HG02610 (cell line): ENCODE data around the gene SLC25A31.

Experiments used
- ATAC-seq: cut with Tn5 transposase; IDR thresholded peaks from one replicate; pipeline ENCODE4 v1.9.1; 2021; ENCODE audit warnings: mild to moderate bottlenecking, moderate library complexity; ENCODE audit not compliant: unreplicated experiment

SLC25A31 gene

DNA sequence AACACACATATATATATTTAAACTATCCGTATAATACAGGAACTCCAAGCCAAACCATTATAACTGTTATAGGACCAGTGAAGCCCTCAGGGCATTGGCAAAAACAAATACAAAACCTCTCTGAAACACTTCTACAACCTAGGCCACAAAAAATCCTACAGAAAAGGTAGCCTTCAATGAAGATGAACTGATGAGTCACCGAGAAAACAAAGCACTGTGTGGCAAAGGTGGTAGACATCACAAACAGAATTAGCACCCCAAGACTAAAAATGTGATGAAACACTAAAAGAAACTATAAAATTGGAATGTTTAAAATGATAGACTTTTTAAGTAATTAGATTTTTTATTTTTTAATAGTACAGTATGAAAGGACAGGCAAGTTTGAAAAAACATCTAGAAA is 46.4 kb downstream of the SLC25A31 start:
- ATAC-seq = no peak

DNA sequence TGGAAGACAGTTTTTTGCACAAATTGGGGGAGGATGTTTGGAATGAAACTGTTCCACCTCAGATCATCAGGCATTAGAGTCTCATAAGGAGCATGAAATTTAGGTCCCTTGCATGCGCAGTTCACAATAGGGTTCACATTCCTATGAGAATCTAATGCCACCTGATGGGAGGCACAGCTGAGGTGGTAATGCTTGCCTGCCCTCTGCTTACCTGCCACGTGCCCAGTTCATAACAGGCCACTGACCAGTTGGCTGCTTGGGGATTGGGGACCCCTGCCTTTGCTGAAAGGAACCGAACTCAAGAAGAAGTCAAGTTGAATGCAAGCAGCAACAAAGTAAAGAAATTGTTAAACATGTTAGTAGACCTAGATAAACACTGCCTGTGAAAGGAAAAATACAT is 47.3 kb downstream of the SLC25A31 start:
- no peak for ATAC-seq

DNA sequence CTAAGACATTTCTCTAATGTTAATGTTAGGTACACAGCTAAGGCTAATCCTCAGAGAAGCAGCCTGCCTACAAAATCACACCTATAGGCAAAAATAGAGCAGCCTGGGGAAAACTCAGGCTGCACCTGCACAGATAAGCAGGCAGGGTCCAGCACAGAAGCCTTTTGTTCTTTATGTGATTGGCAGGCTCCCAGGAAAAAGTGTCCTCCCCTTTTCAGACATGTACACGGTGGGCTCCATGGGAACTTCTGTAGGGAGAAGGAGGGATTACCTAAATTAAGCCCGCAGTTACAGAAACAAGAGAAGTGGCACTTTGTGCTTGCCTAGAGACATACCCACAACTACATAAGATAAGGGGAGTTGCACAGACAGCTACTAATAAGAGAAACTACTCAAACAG is 47.9 kb downstream of the SLC25A31 start:
- no peak for ATAC-seq

DNA sequence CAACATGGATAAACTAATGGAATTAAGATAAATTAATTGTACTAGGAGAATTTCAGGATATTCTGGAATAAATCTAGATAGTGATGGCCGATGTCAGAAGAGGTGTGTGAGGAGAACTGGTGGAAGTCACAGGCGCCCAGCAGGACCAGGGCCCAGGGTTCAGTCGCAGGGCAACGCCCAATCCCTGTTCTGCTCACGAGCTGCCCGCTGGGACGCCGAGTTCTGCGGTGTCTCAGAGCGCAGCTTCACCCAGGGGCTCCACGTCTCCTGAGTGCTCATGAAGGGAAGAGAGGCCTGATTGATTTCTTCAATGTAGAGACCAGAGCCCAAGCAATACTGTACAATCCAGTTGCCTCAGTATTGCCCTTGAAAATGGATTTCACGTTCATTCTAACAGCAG is 50.4 kb downstream of the SLC25A31 start:
- ATAC-seq = no peak

DNA sequence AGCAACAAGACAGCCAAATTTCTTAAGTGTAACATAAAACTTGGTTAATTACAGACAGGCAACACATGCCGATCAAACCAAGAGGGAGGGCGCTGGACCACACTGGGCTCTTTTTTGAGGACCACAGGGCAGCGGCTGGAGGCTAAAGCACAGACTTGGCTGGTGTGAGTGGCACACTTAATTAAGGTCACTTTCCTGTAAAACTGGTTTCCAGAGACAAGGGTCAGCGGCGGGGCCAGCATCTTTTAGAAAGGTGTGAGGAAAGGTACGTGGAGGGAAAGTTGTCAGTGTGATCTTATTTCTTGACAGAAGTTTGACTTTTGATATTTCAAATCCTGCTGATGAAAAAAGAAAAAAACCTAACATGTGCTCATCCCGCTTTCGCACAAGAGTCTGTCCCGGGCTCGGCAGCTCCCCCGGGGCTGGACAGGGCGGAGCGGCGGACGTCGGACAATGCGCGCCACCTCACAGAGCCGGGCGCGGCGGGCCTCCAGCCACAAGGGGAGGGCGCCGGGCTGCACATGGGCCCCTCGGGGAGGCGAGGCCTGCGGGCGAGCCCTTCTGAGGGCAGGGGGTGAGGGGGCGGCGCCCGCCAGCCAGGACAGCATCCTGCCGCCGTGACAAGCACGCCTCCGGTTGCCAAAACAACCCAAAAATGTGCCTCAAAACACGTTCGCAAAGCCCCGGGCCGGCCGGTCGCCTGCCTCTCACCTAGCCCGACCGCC is 51.3 kb downstream of the SLC25A31 start:
- ATAC-seq = peak; percentile 27

DNA sequence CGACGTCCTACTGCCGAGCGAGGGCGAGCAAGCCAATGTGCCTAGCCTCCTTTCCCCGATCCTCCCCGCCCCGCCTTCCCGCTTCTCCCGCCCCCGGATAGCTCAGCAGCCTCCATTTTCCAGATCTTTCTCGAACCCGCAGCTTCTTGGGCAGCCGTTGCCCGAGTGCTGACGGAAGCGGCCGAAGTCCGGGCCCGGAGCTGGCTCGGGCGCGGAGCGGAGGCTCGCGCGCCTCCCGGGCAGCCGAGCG is 51.8 kb downstream of the SLC25A31 start:
- peak; percentile 75 for ATAC-seq

DNA sequence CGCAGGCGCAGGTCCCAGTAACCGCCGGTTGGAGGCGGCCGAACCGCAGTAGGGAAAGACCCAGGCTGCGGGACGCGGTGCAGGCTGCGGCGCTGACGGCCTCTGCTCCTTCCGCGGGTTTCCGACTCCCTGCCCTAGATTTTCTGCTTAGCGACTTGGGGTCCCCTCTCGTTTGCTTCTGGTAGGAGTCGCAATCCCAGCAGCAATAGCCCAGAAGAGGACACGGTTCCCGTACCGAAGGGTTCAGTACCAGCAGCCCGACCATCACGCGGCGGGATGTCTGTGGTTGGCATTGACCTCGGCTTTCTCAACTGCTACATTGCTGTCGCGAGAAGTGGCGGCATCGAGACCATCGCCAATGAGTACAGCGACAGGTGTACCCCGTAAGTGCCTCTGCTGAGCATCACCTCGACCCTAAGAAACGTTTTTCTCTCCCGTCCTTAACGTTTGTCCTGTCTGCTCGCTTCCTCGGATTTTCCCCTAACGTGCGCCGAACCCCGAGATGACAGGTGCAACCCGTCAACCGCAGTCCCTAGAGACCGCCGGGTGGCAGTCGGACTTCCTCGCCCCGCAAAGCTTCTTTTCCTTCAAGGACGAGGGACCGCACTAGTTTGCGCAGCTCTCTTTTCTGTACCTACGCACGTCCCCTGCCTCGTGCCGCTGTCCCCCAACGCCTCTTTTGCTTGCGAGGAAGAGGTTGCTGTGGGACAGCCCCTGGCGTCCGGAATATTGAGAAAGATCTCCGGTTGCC is 52.2 kb downstream of the SLC25A31 start, which contains the start of gene HSPA4L:
HSPA4L (plus strand) TSS at position 48 of the 751 bp plus-strand sequence; CDS start at position 277, 229 bp downstream.
- peak; percentile 38 for ATAC-seq

DNA sequence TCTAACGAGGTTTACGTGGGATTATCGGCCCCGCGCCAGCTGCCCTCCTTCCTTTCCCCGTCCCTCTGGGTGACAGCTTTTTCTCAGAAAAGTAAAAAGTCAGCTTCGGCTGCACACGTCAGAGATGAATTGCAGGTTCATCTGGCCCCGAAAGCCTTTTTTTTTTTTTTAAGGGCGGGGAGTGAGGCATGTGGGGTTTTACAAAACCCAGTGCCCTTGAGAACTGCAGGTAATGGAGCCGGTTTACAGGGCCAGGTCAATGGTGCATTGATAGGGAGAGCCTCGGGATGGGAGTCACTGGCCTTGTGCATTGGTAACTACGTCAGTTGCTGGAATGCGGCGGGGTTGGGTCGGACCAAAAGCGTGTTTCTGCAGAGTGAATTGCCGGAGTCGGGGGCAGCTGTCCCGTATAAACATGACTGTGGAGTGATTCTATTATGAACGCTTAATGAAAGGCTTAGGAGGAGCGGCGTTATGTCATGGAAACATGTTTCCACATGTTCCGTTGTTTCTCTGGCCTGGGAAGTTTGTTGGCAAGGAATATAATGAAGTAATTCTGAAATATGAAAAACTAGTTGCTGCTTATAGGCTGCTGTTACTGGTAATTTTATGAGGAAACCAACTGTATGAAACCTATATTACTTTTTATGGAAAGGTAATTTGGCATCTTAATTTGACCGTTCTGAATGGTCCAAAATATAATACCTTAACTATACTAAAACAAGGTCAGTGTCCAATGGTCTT is 53.0 kb downstream of the SLC25A31 start:
- ATAC-seq = peak; percentile 16

DNA sequence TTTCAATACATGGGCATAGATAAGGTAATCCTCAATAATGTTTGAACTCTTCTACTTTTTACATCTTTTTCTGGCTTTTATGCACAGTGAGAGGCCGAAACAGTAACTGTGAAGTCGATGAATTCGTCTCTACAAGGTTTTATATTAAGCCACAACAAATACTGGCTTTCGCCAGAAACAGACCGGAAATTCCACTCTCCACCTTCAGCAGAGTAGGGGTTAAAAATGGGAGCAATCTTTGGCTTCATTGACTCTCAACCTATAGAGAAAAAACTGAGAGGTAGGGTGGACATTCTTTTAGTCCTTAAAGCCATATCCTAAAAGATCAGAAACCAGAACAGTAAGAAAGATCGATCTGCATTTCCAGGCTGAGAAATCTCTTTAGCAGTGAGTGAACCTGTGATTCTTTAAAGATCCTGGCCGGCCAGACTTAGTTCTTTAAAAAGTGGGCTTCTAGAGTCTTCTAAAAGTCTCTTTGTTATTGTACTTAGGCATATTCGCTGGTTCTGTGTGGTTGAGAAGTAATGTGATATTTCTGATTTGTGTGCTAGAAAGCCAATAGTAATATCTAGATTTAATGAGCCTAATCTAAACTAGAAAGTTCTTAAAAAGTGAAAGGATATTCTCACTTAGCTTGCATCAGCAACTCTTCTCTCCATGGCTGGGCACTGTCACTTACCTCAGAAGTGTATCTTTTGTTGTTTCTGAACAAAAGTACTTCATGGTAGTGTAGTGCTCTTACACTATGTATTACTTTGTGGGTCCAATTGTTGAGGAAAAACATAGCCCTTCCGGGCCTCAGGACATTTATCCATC is 54.0 kb downstream of the SLC25A31 start:
- ATAC-seq = no peak

DNA sequence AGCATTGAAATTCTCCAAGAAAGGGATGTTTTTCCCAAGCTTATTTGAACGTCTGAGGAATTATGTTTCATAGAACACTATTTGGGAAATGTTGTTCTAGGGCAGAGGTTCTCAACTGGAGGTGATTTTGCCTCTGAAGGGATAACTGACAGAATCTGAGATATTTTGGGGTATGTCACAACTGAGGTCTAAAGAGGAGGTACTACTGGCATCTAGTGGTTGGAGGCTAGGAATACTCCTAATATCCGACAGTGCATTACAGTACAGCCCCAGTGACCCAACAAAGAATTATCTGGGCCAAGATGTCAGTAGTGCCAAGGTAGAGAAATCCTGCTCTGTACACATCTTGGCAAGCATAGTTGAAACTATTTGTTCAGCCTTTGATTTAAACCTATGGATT is 58.3 kb downstream of the SLC25A31 start:
- no peak for ATAC-seq

DNA sequence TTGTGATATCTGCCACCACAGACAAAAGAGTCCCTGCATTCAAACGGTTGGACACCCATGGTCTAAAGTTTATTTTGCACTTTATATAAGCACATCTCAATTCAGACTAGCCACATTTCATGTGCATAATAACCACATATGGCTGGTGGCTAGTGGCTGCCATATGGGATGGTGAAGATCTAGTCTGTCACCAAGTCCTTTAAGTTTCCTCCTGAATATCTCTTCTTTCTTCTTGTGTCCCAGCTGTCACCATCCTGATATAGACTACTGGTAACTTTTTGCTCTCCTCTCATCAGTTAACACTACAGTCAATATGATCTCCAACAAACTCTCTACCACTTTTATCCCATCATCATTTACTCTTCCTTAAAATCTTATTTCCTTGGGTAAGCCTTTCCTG is 61.2 kb downstream of the SLC25A31 start:
- no peak for ATAC-seq

DNA sequence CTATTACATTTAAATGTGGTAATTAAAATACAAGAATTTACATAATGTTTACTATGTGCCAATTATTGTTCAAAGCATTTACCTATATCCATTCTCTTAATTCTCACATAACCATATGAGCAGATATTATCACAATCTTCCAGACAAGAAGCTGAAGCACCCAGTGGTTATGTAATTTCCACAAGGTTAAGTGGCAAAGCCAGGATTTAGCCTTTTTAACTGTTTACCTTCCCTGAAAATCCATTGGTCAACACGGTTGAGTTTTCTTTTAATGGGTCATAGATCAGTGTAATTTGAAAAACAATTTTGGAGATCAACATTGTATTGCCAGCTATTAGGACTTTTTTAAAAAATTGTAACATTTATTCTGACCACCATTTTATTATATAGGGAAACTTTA is 63.3 kb downstream of the SLC25A31 start:
- ATAC-seq = no peak

DNA sequence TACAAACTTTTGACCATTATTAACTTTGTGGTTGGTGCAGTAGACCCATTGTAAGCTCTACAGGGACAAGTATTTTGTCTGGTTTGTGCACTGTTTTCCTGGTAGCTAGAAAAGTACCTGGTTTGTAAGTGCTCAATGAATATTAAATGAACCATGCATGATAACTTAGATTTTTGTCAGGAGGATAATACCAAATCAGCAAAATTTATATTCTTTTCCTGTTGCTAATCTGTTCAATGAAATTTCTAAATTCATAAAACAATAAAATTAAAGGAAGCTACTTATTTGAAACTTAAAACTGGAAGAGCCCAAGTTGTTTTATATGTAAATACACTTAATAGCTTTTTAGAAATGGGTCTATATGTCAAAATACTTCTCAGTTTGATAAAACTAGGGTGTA is 69.5 kb downstream of the SLC25A31 start:
- ATAC-seq = no peak

DNA sequence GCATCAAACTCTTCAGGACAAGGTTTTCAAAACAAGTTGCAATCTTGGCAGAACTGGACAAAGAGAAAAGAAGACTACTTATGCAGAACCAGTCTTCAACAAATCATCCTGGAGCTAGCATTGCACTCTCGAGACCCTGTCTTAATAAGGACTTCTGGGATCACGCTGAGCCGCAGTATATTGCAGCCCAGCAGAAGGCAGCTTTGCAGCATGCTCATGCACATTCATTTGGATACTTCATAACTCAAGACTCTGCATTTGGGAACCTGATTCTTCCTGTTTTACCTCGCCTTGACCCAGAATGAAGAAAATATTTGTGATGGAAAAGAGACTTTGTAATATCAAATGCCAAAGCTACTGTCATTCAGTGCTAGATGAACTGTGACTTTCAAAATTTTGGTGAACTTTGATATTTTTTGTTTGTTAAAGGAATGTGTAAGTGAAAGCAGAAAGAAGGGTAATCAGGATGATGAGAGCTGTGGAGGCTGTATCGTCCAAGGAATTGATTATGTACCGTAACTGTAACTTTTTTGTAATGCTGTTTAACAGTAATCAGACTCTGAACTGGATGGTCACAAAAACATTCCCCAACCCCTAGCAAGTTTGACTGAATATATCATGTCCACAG is 79.1 kb downstream of the SLC25A31 start:
- no peak for ATAC-seq

DNA sequence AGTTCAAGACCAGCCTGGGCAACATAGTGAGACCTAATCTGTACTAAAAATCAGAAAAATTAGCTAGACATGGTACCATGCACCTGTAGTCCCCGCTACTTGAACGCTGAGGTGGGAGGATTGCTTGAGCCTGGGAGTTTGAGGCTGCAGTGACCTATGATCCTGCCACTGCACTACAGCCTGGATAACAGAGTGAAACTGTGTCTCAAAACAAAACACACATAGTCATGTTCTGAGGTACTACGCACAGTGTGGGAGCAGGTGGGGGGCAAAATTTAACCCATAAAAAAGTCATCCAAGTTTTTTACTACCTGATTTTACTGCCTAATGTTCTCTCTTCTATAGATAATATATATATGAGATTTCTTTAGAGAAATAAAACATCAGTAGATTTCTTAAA is 80.4 kb downstream of the SLC25A31 start:
- no peak for ATAC-seq

DNA sequence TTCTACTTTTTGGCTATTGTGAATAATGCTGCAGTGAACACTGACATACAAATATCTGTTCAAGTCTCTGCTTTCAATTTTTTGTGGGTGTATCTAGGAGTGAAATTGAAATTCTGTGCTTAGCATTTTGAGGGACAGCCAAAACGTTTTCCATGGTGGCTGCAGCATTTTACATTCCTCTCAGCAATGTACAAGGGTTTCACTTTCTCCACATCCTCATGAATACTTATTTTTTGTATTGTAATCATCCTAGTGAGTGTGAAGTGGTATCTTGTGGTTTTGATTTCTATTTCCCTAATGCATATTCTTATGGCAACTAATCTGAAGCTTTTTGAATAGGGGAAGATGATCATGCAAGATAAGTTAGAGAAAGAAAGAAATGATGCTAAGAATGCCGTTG is 92.2 kb downstream of the SLC25A31 start:
- no peak for ATAC-seq
